Type B pancreatic cell (in vitro differentiated cells): Measurements from ENCODE around the gene TFPI. TPM values are rescaled to one million over a fixed set of nuclear protein-coding genes. Genes with fewer than 3 reads are reported as not detected.
"Not testable (repeated sequence)": the region's sequence is repeated elsewhere in the genome, so short reads cannot be mapped to it uniquely, and the experiment has no call there.

Experiments
- DNase-seq: peaks from one replicate; pipeline ENCODE4 v3.0.0; 2021; ENCODE audit warnings: mixed read lengths; ENCODE audit not compliant: unreplicated experiment; ENCODE audit errors: extremely low spot score
- H3K27ac Mint-ChIP-seq: 2 replicates; pipeline ENCODE4 v1.8.0; 2021; ENCODE audit warnings: mild to moderate bottlenecking, mixed read lengths
- H3K27me3 Mint-ChIP-seq: 2 replicates; pipeline ENCODE4 v1.8.0; 2021; ENCODE audit warnings: mixed read lengths
- H3K36me3 Mint-ChIP-seq: 2 replicates; pipeline ENCODE4 v1.8.0; 2021; ENCODE audit warnings: mixed read lengths
- H3K4me1 Mint-ChIP-seq: one replicate; pipeline ENCODE4 v1.8.0; 2021; ENCODE audit warnings: mixed read lengths; ENCODE audit not compliant: unreplicated experiment
- H3K4me3 Mint-ChIP-seq: 2 replicates; pipeline ENCODE4 v1.8.0; 2021; ENCODE audit warnings: mild to moderate bottlenecking, mixed read lengths
- H3K9me3 Mint-ChIP-seq: 2 replicates; pipeline ENCODE4 v1.8.0; 2021; ENCODE audit warnings: mixed read lengths
- CTCF ChIP-seq: fragments of 200-600 bp; sonication (generic); conservative IDR thresholded peaks from 2 replicates; pipeline ENCODE4 v1.5.0; 2021; ENCODE audit warnings: antibody characterized with exemption, mild to moderate bottlenecking
- total RNA-seq: library from RNA; stranded (reverse); gene quantifications from 2 replicates; pipeline ENCODE4 v1.2.1, GENCODE V29; 2021; ENCODE audit warnings: low replicate concordance

Gene TFPI
- total RNA-seq, 1 donor from 2014 or later, result 12.2 TPM

GRCh38 chr2:187575751-187576067 lies 21.5 kb upstream of the TFPI start:
- DNase-seq, result no peak
- no peak for TF ChIP-seq CTCF
- peaks cover 9% of the 10 kb centered on the region for H3K9me3 Mint-ChIP-seq
- no peak overlapping the region for H3K4me3 Mint-ChIP-seq
- H3K36me3 Mint-ChIP-seq, result no peaks in the 10 kb centered on the region
- H3K27me3 Mint-ChIP-seq, result no peaks in the 10 kb centered on the region
- H3K27ac Mint-ChIP-seq, result no peak overlapping the region
- peaks cover 14% of the 10 kb centered on the region for H3K4me1 Mint-ChIP-seq

DNA sequence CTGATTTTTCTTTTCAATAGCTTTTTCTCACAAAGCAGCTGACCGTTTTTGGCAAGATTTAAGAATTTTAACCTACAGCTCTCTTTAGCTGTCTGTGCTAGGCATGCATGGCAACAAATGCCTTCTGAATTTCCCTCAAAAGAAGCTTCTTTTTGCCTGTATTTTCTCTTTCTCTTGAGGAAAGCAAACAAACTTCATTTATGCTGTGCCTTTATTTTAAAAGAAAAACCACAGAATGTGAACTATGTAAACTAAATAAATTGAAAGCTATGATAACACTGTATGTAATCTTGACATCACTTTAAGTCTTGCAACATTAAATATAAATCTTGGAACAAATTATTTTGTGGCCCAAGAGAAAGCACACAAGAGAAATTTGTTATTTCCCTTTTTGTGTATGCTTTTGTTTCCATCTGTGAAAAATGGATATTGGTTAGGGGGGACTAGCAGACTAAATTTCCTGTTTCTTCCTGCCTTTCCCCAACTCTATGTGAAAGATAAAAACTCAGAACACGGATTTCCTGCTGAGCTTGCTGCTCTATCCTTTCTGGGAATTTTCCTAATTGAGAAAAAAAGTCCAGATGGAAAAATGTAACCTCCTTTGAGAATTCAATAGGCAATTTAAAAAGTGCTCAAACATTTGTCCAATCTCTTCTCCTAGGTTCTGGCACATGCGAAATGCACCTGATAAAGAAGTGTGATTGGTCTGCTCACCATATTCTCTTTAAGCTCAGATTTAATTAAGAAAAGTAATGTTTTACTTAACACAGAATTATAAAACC lies 20.9 kb upstream of the TFPI start:
- Mint-ChIP-seq H3K4me1 (peaks cover 11% of the 10 kb centered on the region), H3K36me3 (no peaks in the 10 kb centered on the region), H3K27me3 (no peaks in the 10 kb centered on the region), H3K4me3 (no peak overlapping the region), H3K9me3 (peaks cover 9% of the 10 kb centered on the region), H3K27ac (no peak overlapping the region)
- no peak for TF ChIP-seq CTCF
- DNase-seq, result no peak

GRCh38 chr2:187573722-187574121 lies 19.5 kb upstream of the TFPI start:
- no peaks in the 10 kb centered on the region for H3K27me3 Mint-ChIP-seq
- no peak overlapping the region for H3K27ac Mint-ChIP-seq
- H3K4me3 Mint-ChIP-seq, result no peak overlapping the region

DNA sequence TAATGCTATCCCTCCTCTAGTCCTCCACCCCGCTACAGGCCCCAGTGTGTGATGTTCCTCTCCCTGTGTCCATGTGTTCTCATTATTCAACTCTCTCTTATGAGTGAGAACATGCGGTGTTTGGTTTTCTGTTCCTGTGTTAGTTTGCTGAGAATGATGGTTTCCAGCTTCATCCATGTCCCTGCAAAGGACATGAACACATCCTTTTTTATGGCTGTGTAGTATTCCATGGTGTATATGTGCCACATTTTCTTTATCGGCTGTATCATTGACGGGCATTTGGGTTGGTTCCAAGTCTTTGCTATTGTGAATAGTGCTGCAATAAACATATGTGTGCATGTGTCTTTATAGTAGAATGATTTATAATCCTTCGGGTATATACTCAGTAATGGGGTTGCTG lies 17.8 kb upstream of the TFPI start:
- H3K27ac Mint-ChIP-seq, H3K4me3 Mint-ChIP-seq, H3K27me3 Mint-ChIP-seq, H3K9me3 Mint-ChIP-seq, DNase-seq, H3K36me3 Mint-ChIP-seq: not testable (repeated sequence)
- H3K4me1 Mint-ChIP-seq, result peaks cover 11% of the 10 kb centered on the region

More at GRCh38 chr2:187573722-187574121, 19.5 kb upstream of the TFPI start:
- DNase-seq, result no peak
- no peak for TF ChIP-seq CTCF
- Mint-ChIP-seq H3K36me3 (no peaks in the 10 kb centered on the region), H3K9me3 (peaks cover 9% of the 10 kb centered on the region), H3K4me1 (peaks cover 11% of the 10 kb centered on the region)

- Mint-ChIP-seq H3K9me3 (peaks cover 9% of the 10 kb centered on the region), H3K4me1 (peaks cover 9% of the 10 kb centered on the region)
Observed at GRCh38 chr2:187569571-187569970, 15.3 kb upstream of the TFPI start.

DNA sequence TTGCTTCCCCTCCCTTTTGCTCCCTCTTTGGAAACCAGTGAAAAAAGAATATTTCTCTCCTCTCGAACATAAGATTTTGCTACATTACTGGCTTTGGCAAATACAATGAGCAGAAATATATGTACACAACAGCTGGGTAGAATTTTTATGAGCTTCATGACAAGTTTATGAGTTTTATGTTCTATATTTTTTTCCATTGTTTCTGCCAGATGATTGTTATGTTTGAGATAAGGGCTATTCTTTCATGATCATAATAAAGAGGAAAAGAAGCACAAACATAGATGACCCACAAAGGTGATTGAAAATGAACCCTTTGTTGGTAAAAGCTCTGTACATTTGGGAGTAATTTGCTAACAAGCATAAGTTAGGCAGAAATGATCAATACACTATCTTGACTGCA lies 14.8 kb upstream of the TFPI start:
- Mint-ChIP-seq H3K9me3 (peaks cover 9% of the 10 kb centered on the region), H3K36me3 (no peaks in the 10 kb centered on the region), H3K4me3 (no peak overlapping the region), H3K4me1 (peaks cover 9% of the 10 kb centered on the region), H3K27me3 (peaks cover 18% of the 10 kb centered on the region), H3K27ac (no peak overlapping the region)
- no peak for TF ChIP-seq CTCF
- no peak for DNase-seq

More at GRCh38 chr2:187569571-187569970, 15.3 kb upstream of the TFPI start:
- H3K27me3 Mint-ChIP-seq, result peaks cover 14% of the 10 kb centered on the region
- H3K36me3 Mint-ChIP-seq, result no peaks in the 10 kb centered on the region
- TF ChIP-seq CTCF, result no peak
- no peak for DNase-seq
- no peak overlapping the region for H3K27ac Mint-ChIP-seq
- H3K4me3 Mint-ChIP-seq, result no peak overlapping the region
